DOHH2 (cell line): ENCODE data around the gene RAB20.
"Not testable (repeated sequence)": the region's sequence is repeated elsewhere in the genome, so short reads cannot be mapped to it uniquely, and the experiment has no call there.

Experiments
- H3F3A ChIP-seq: fragments of 200-600 bp; sonication (generic), shearing (Covaris generic); 2 replicates; pipeline ENCODE4 v1.6.0; 2016; ENCODE audit warnings: antibody characterized with exemption, mild to moderate bottlenecking; ENCODE audit not compliant: control insufficient read depth, insufficient read depth
- H3K27ac ChIP-seq: fragments of 200-600 bp; sonication (generic); 2 replicates; pipeline ENCODE4 v1.5.1; 2014; ENCODE audit warnings: low read depth, mild to moderate bottlenecking, low read length, moderate library complexity
- H3K27me3 ChIP-seq: fragments of 200-600 bp; sonication (generic); 2 replicates; pipeline ENCODE4 v1.6.1; 2014; ENCODE audit warnings: mild to moderate bottlenecking, low read length, mixed read lengths; ENCODE audit not compliant: control insufficient read depth
- H3K36me3 ChIP-seq: fragments of 200-600 bp; sonication (generic); 2 replicates; pipeline ENCODE4 v1.6.1; 2014; ENCODE audit warnings: mild to moderate bottlenecking, low read length, moderate library complexity, mixed read lengths; ENCODE audit not compliant: control insufficient read depth
- H3K4me1 ChIP-seq: fragments of 200-600 bp; sonication (generic); 2 replicates; pipeline ENCODE4 v1.6.1; 2014; ENCODE audit warnings: mild to moderate bottlenecking, low read length, mixed read lengths; ENCODE audit not compliant: control insufficient read depth
- H3K4me2 ChIP-seq: fragments of 200-600 bp; sonication (generic); 2 replicates; pipeline ENCODE4 v1.6.0; 2014; ENCODE audit warnings: mild to moderate bottlenecking, low read length, moderate library complexity
- H3K4me3 ChIP-seq: fragments of 200-600 bp; sonication (generic); 2 replicates; pipeline ENCODE4 v1.5.1; 2014; ENCODE audit warnings: mild to moderate bottlenecking, low read length, mixed read lengths
- H3K79me2 ChIP-seq: fragments of 200-600 bp; sonication (generic); 2 replicates; pipeline ENCODE4 v1.6.1; 2014; ENCODE audit warnings: mild to moderate bottlenecking, low read length, mixed read lengths; ENCODE audit not compliant: control insufficient read depth
- H3K9me2 ChIP-seq: fragments of 200-600 bp; sonication (generic); replicated peaks from 2 replicates; pipeline ENCODE4 v1.6.1; 2014; ENCODE audit warnings: mild to moderate bottlenecking, low read length, mixed read lengths; ENCODE audit not compliant: control insufficient read depth
- H3K9me3 ChIP-seq: fragments of 200-600 bp; sonication (generic); 2 replicates; pipeline ENCODE4 v1.6.1; 2014; ENCODE audit warnings: antibody characterized with exemption, low read length, mixed read lengths; ENCODE audit not compliant: control insufficient read depth, insufficient read depth
- H4K20me1 ChIP-seq: fragments of 200-600 bp; sonication (generic); 2 replicates; pipeline ENCODE4 v1.6.0; 2014; ENCODE audit warnings: low read depth, mild to moderate bottlenecking, antibody characterized with exemption, low read length, moderate library complexity; ENCODE audit not compliant: control insufficient read depth, insufficient read depth
- EZH2phosphoT487 ChIP-seq: fragments of 200-600 bp; sonication (generic); IDR thresholded peaks from 2 replicates; pipeline ENCODE4 v1.6.1; 2017; ENCODE audit warnings: borderline replicate concordance, mild to moderate bottlenecking, antibody characterized with exemption, low read length, moderate library complexity, mixed read lengths
- TF ChIP-seq, protein P1 (sequence below): fragments of 200-600 bp; sonication (generic); IDR thresholded peaks from one replicate; pipeline ENCODE4 v1.5.1; 2014; ENCODE audit warnings: antibody characterized with exemption, mild to moderate bottlenecking, low read depth, low read length; ENCODE audit not compliant: poor library complexity, severe bottlenecking

The RAB20 gene

GRCh38 chr13:110498327-110498726, 63.2 kb downstream of the RAB20 start:
- H3K9me2 ChIP-seq: no peaks in the 10 kb centered on the region
- no peak for TF ChIP-seq EZH2phosphoT487
- TF ChIP-seq, protein P1, sequence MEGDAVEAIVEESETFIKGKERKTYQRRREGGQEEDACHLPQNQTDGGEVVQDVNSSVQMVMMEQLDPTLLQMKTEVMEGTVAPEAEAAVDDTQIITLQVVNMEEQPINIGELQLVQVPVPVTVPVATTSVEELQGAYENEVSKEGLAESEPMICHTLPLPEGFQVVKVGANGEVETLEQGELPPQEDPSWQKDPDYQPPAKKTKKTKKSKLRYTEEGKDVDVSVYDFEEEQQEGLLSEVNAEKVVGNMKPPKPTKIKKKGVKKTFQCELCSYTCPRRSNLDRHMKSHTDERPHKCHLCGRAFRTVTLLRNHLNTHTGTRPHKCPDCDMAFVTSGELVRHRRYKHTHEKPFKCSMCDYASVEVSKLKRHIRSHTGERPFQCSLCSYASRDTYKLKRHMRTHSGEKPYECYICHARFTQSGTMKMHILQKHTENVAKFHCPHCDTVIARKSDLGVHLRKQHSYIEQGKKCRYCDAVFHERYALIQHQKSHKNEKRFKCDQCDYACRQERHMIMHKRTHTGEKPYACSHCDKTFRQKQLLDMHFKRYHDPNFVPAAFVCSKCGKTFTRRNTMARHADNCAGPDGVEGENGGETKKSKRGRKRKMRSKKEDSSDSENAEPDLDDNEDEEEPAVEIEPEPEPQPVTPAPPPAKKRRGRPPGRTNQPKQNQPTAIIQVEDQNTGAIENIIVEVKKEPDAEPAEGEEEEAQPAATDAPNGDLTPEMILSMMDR: no peak
- H3K4me3 ChIP-seq: no peak overlapping the region
- no peaks in the 10 kb centered on the region for H3K4me1 ChIP-seq
- H3K9me3 ChIP-seq: no peaks in the 10 kb centered on the region
- no peaks in the 10 kb centered on the region for H3K27me3 ChIP-seq
- H3K27ac ChIP-seq: no peak overlapping the region
- H3K4me2 ChIP-seq: no peak overlapping the region
- H3K79me2 ChIP-seq: no peaks in the 10 kb centered on the region
- H3F3A ChIP-seq: no peaks in the 10 kb centered on the region
- H4K20me1 ChIP-seq: no peaks in the 10 kb centered on the region
- H3K36me3 ChIP-seq: no peaks in the 10 kb centered on the region

GRCh38 chr13:110497896-110498295, 63.6 kb downstream of the RAB20 start:
- H3K36me3 ChIP-seq, H3K27ac ChIP-seq, H3K4me1 ChIP-seq, H3K27me3 ChIP-seq, H3F3A ChIP-seq, H3K9me2 ChIP-seq, H3K4me2 ChIP-seq, H3K79me2 ChIP-seq, H3K9me3 ChIP-seq, H4K20me1 ChIP-seq, H3K4me3 ChIP-seq: not testable (repeated sequence)

- Histone ChIP-seq H3K36me3 (no peaks in the 10 kb centered on the region), H3K4me3 (no peak overlapping the region), H3K79me2 (no peaks in the 10 kb centered on the region), H3K27me3 (no peaks in the 10 kb centered on the region), H3K9me3 (no peaks in the 10 kb centered on the region), H3K9me2 (no peaks in the 10 kb centered on the region), H3K4me2 (no peak overlapping the region), H4K20me1 (no peaks in the 10 kb centered on the region), H3F3A (no peaks in the 10 kb centered on the region), H3K27ac (no peak overlapping the region), H3K4me1 (no peaks in the 10 kb centered on the region)
- TF ChIP-seq, protein P1: no peak
- TF ChIP-seq EZH2phosphoT487: no peak
Measured at GRCh38 chr13:110497003-110497402, 64.5 kb downstream of the RAB20 start.

- Histone ChIP-seq H4K20me1 (no peaks in the 10 kb centered on the region), H3K36me3 (no peaks in the 10 kb centered on the region), H3K27ac (no peak overlapping the region), H3K4me1 (no peaks in the 10 kb centered on the region), H3K9me2 (no peaks in the 10 kb centered on the region), H3K9me3 (no peaks in the 10 kb centered on the region), H3K79me2 (no peaks in the 10 kb centered on the region), H3K4me3 (no peak overlapping the region), H3K27me3 (no peaks in the 10 kb centered on the region), H3K4me2 (no peak overlapping the region), H3F3A (no peaks in the 10 kb centered on the region)
- TF ChIP-seq EZH2phosphoT487: no peak
- TF ChIP-seq, protein P1: no peak
Measured at GRCh38 chr13:110496281-110496680, 65.2 kb downstream of the RAB20 start.
